Dermis microvascular lymphatic vessel endothelial cell (primary cell): ENCODE results near the gene PDAP1. TPM values are rescaled to one million over a fixed set of nuclear protein-coding genes. Genes with fewer than 3 reads are reported as not detected.
"Not testable (repeated sequence)": the region's sequence is repeated elsewhere in the genome, so short reads cannot be mapped to it uniquely, and the experiment has no call there.

Experiments used
- DNase-seq, 2 donors: peaks; one replicate each; pipeline versions ENCODE4 v3.0.0 to v3.0.0-alpha.2; 2010; ENCODE audit warnings: low read depth in 2 of 2
- total RNA-seq: library from RNA; depleted of rRNA; stranded (reverse); fragments of >200 nt; gene quantifications from 2 replicates; pipeline ENCODE4 v1.2.1, GENCODE V29; 2014

The PDAP1 gene
- total RNA-seq, result 15.3 and 20.1 TPM in 2 replicates

- DNase-seq, result peak; percentile 80 to 96
Measured at GRCh38 chr7:99408379-99409191, at the start of gene PDAP1, which contains the start of gene BUD31. TSS of gene PDAP1 (minus strand) at chr7:99408597. CDS start at chr7:99408548, 49 bp downstream. TSS of gene BUD31 (plus strand) at chr7:99408969. CDS start at chr7:99411093, 2,124 bp downstream.

- DNase-seq, result peak in 1 of 2 donors; percentile 29
Measured at GRCh38 chr7:99457650-99458493, 49.5 kb upstream of the PDAP1 start.

GRCh38 chr7:99457050-99457649 is 48.8 kb upstream of the PDAP1 start:
- DNase-seq, result no peak

GRCh38 chr7:99456288-99456687 is 47.9 kb upstream of the PDAP1 start:
- DNase-seq, result no peak

GRCh38 chr7:99455874-99456273 is 47.5 kb upstream of the PDAP1 start:
- no peak for DNase-seq

GRCh38 chr7:99453105-99453504 is 44.7 kb upstream of the PDAP1 start:
- no peak for DNase-seq

GRCh38 chr7:99452541-99452940 is 44.1 kb upstream of the PDAP1 start:
- no peak for DNase-seq

- no peak for DNase-seq
Measured at GRCh38 chr7:99451936-99452335, 43.5 kb upstream of the PDAP1 start.

GRCh38 chr7:99449326-99449725 is 40.9 kb upstream of the PDAP1 start:
- DNase-seq, result no peak

- DNase-seq, result no peak
Measured at GRCh38 chr7:99448855-99449254, 40.5 kb upstream of the PDAP1 start.

GRCh38 chr7:99447943-99448342 is 39.5 kb upstream of the PDAP1 start:
- no peak for DNase-seq

- DNase-seq, result no peak
Measured at GRCh38 chr7:99446096-99446495, 37.7 kb upstream of the PDAP1 start.

- DNase-seq, result no peak
Measured at GRCh38 chr7:99440195-99440594, 31.8 kb upstream of the PDAP1 start.

- peak; percentile 89 to 94 for DNase-seq
Measured at GRCh38 chr7:99438573-99439480, 30.4 kb upstream of the PDAP1 start, which contains the start of the genes CPSF4 and PTCD1. TSS of gene CPSF4 (plus strand) at chr7:99438943. CDS start at chr7:99439083, 140 bp downstream. TSS of gene PTCD1 (minus strand) at chr7:99438798. CDS start at chr7:99435242, 3,556 bp downstream.

- DNase-seq, result no peak
Measured at GRCh38 chr7:99437946-99438572, 29.7 kb upstream of the PDAP1 start.

- no peak for DNase-seq
Measured at GRCh38 chr7:99433158-99433557, 24.8 kb upstream of the PDAP1 start.

GRCh38 chr7:99431756-99432540 is 23.6 kb upstream of the PDAP1 start:
- DNase-seq, result not testable (repeated sequence)

- no peak for DNase-seq
Measured at GRCh38 chr7:99429756-99430155, 21.4 kb upstream of the PDAP1 start.

GRCh38 chr7:99428972-99429566 is 20.7 kb upstream of the PDAP1 start:
- no peak for DNase-seq
